ENCODE data around the gene PRKAR1B. TPM values are rescaled to one million over a fixed set of nuclear protein-coding genes. Genes with fewer than 3 reads are reported as not detected.
"Not testable (repeated sequence)": the region's sequence is repeated elsewhere in the genome, so short reads cannot be mapped to it uniquely, and the experiment has no call there.

Gene PRKAR1B
- total RNA-seq, 1 donor from 2014 or later: 17.0 TPM

- ATAC-seq: no peak
Observed at GRCh38 chr7:666454-667292, 60.4 kb downstream of the PRKAR1B start.

GRCh38 chr7:665736-666453, 61.2 kb downstream of the PRKAR1B start:
- ATAC-seq: no peak

- no peak for ATAC-seq
Observed at GRCh38 chr7:664997-665735, 61.9 kb downstream of the PRKAR1B start.

- no peak for ATAC-seq
Observed at GRCh38 chr7:664402-664775, 62.7 kb downstream of the PRKAR1B start.

GRCh38 chr7:662576-662975, 64.5 kb downstream of the PRKAR1B start:
- no peak for ATAC-seq

GRCh38 chr7:659996-660395, 67.1 kb downstream of the PRKAR1B start:
- ATAC-seq: no peak

GRCh38 chr7:659306-659847, 67.7 kb downstream of the PRKAR1B start:
- ATAC-seq: no peak

GRCh38 chr7:657565-658119, 69.4 kb downstream of the PRKAR1B start:
- ATAC-seq: no peak

GRCh38 chr7:657010-657409, 70.1 kb downstream of the PRKAR1B start:
- not testable (repeated sequence) for ATAC-seq

GRCh38 chr7:655758-656157, 71.3 kb downstream of the PRKAR1B start:
- ATAC-seq: no peak

GRCh38 chr7:653829-654764, 73.0 kb downstream of the PRKAR1B start:
- no peak for ATAC-seq

- no peak for ATAC-seq
Observed at GRCh38 chr7:652881-653280, 74.2 kb downstream of the PRKAR1B start.

- ATAC-seq: not testable (repeated sequence)
Observed at GRCh38 chr7:652167-652566, 74.9 kb downstream of the PRKAR1B start.

GRCh38 chr7:651032-651728, 75.9 kb downstream of the PRKAR1B start:
- ATAC-seq: no peak

GRCh38 chr7:650339-651031, 76.6 kb downstream of the PRKAR1B start:
- ATAC-seq: no peak

- ATAC-seq: no peak
Observed at GRCh38 chr7:646951-647350, 80.1 kb downstream of the PRKAR1B start.

GRCh38 chr7:646487-646886, 80.6 kb downstream of the PRKAR1B start:
- no peak for ATAC-seq

GRCh38 chr7:645606-646005, 81.5 kb downstream of the PRKAR1B start:
- no peak for ATAC-seq

- ATAC-seq: no peak
Observed at GRCh38 chr7:644381-645305, 82.4 kb downstream of the PRKAR1B start.

All from esophagus mucosa (tissue), 1 donor.